Measurements from ENCODE around the gene PDZD4.

PDZD4 gene

GRCh38 chrX:153761863-153762262 lies 68.5 kb downstream of the PDZD4 start:
- no peak for DNase-seq (ENCODE audit: low read depth in 1 of 2, low spot score in 1 of 2)

DNA sequence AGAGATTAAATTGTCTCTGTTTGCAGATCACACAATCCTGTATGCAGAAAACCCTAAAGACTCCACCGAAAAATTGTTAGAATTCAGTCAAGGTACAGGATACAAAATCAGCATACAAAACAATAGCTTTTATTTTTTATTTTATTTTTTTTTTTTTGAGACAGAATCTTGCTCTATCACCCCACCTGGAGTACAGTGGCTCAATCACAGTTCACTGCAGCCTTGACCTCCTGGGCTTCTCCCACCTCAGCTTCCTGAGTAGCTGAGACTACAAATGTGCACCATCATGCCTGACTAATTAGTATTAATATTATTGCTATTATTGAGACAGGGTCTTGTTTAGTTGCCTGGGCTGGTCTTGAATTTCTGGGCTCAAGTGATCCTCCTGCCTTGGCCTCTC lies 75.2 kb downstream of the PDZD4 start:
- no peak for DNase-seq (ENCODE audit: low read depth in 1 of 2, low spot score in 1 of 2)

Measured in stimulated activated CD4-positive, alpha-beta T cell treated with anti-CD3 and anti-CD28 coated beads, Interleukin-15, amount 100 ng/mL, for 1 hour (primary cell).